HuH-7 (cell line): ENCODE data around the gene CD300LG.

ENCODE experiments used
- DNase-seq: peaks from one replicate; pipeline ENCODE4 v3.0.0; 2011; ENCODE audit warnings: low spot score

CD300LG gene

DNA sequence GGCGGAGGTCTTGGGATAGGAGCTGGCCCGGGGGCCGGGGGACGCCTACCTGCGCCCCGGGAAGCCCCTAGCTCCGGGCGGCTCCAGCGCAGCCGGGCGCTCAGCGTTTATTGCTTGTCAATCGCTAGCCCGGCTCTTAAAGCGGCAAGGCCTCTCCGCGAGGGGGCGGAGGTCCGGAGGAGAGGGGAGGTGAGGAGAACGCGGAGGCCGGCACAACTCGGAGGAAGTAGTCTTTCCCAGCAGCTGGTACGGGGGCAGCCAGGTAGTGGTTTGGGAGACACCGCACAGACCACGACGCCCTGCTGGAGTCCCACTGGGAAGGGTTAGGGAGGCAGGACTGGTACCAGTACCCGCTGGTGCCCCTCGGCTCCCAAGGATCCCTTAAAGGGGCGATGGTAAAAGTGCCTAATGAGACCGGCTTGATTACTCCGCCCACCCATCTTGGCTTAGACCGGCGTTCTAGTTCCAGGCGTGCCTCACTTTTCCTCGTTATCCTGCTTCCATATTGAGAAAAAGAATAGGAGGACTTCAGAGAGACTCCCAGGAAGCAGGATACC is 60.5 kb downstream of the CD300LG start, which contains the start of gene MPP2:
Gene MPP2, minus strand, starts transcription at position 112 of the 557 bp plus-strand sequence. CDS start 3,076 bp downstream, outside the sequence.
- peak; percentile 89 for DNase-seq

DNA sequence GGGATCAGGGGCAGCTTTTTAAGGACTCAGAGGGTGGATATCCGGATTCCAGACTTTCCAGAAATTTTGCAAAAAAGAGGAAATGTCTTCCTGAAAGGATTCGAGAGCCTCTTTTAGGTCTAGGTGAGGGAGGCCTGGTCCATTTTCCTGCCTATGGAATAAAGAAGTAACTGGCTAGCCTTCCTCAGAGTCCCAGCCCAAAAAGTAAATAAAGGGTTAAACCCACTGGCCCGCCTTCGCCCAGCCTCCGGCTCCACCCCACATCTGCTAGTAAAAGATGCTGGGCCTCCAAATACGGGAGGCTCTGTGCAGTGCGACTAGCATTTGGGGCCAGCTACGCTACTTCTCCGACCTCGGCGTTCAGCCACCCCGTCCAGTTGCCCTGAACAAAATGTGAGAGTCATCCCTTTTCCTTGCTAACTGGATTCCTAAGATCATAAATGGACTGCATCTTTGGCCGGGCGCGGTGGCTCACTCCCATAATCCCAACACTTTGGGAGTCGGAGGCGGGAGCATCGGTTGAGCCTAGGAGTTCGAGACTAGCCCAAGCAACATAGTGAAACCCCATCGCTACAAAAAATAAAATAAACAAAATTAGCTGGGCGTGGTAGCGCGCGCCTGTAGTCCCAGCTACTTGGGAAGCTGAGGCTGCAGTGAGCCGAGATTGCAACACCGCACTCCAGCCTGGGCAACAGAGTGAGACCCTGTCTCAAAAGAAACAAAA is 61.2 kb downstream of the CD300LG start:
- DNase-seq: peak; percentile 82

DNA sequence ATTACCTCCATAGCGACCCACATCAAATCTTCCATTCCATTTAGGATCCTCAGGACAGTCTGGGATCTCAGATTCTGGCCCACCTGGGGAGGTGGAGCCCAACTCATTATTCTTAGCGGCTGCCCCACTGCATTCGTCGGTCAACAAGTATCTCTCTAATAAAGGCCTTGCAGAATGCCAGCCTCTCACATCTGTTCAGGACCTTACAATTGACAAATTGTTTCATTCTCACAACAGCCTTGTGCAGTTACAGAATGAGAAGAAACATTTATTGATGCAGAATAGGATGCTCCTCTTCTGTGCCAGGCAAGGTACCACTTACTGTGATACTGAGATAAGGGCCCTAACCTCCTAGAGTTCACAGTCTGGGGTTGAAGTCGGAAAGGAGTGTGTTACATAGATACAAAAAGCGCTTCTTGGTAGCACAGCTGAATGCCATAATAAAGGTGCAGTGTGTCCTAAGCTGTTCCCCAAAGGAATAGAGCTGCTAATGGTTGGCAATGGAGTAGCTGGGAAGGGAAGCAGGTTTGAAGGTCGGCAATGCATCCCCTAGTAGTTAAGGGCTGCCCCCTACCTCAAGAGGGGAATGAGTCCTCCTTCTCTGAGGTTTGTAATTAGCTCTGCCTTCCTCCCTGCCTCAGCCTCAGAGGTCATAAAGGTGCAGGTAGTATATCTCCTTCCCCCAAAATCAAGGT is 62.7 kb downstream of the CD300LG start:
- no peak for DNase-seq

DNA sequence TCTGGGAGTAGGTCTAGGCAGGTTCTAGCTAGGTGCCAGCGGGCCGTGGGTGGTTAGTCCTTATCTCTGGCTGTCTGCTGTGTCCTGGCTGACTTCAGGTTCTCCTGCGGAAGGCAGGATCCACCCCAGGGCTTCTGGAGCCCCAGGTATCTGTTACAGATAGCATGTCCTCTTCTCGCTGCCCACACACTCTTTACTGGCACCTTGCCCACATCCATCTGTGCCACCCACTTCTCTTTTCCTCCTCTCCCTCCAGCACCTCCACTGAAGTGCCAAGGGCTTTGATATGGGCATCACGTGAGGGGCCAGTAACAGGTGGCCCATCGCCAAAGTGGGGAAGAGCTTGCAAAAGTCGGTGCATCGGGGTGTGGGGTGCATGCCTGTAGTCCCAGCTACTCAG is 64.9 kb downstream of the CD300LG start:
- no peak for DNase-seq

DNA sequence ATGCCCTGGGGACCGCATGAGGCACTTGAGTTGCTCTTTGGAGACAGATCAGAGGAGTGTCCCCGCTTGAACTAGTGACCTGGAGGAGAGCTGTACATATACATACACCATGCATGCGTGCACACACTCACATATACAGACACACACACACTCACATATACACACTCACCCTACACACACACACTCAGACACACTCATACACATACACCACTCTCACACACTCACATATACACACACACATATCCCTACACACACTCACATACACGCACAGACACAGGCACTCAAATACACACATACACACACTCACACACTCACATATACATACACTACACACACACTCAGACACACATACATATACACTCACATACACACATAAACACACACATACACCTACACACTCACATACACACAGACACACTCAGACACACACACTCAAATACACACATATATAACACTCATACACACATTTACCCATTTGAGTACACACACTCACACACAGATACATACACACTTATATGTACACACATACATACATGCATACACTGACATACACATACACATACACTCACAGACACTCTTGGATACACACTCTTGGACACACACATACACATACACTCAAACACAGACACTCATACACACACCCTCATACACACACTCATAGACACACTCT is 65.8 kb downstream of the CD300LG start:
- no peak for DNase-seq
